Vagina (tissue), 2 donors: ENCODE results near the gene PCED1A. TPM values are rescaled to one million over a fixed set of nuclear protein-coding genes. Genes with fewer than 3 reads are reported as not detected.

ENCODE experiments used
- DNase-seq, 2 donors: peaks; one replicate each; pipeline ENCODE4 v3.0.0-alpha.2; 2017; ENCODE audit errors: extremely low spot score in 2 of 2
- H3K27ac ChIP-seq: fragments of 200-600 bp; sonication (generic); one replicate; pipeline ENCODE4 v1.5.1; 2019
- H3K27me3 ChIP-seq: fragments of 200-600 bp; sonication (generic); one replicate; pipeline ENCODE4 v1.5.1; 2019
- H3K36me3 ChIP-seq, 2 donors: fragments of 200-600 bp; sonication (generic); one replicate each; pipeline ENCODE4 v1.5.1; 2017 to 2019
- H3K4me1 ChIP-seq: fragments of 200-600 bp; sonication (generic); one replicate; pipeline ENCODE4 v1.5.1; 2019
- H3K4me3 ChIP-seq, 2 donors: fragments of 200-600 bp; sonication (generic); 1 replicate in 1 of 2; 2 replicates in 1 of 2; pipeline ENCODE4 v1.5.1; 2016 to 2019
- H3K9me3 ChIP-seq: fragments of 200-600 bp; sonication (generic); one replicate; pipeline ENCODE4 v1.5.1; 2019
- CTCF ChIP-seq, 3 experiments: fragments of 450-650 bp in 2 of 3; fragments of 200-600 bp in 1 of 3; sonication (generic) in 1 of 3; IDR thresholded peaks; one replicate each; pipeline ENCODE4 v1.5.1; 2017 to 2019; ENCODE audit warnings: antibody characterized with exemption in 3 of 3, mild to moderate bottlenecking in 2 of 3, moderate library complexity in 2 of 3
- POLR2A ChIP-seq, 2 donors: fragments of 450-650 bp; IDR thresholded peaks; one replicate each; pipeline ENCODE4 v1.6.1; 2017; ENCODE audit warnings: antibody characterized with exemption in 2 of 2, mild to moderate bottlenecking in 2 of 2, moderate library complexity in 2 of 2
- POLR2AphosphoS5 ChIP-seq, 2 donors: sonication (generic); formaldehyde crosslinking; IDR thresholded peaks; one replicate each; pipeline ENCODE4 v1.9.0; 2017; ENCODE audit warnings: antibody characterized with exemption in 2 of 2, mild to moderate bottlenecking in 2 of 2, low read depth in 1 of 2; ENCODE audit not compliant: insufficient read depth in 1 of 2
- intact Hi-C: fragments of 100-400 bp; cut with DNase I; formaldehyde crosslinking; loops from one replicate; pipeline ENCODE4 v1.15.1; 2023
- total RNA-seq: library from RNA; depleted of rRNA; stranded (reverse); fragments of >200 nt; gene quantifications from one replicate; pipeline ENCODE4 v1.2.3, GENCODE V29; 2016

PCED1A gene
- total RNA-seq: 22.1 TPM

- H3K4me3 ChIP-seq: peak within 1 kb of the TSS; percentile 81 to 88
- peak within 1 kb of the TSS; percentile 93 for H3K27ac ChIP-seq
- DNase-seq: peak in 1 of 2 donors; percentile 84
- intact Hi-C loops: no loop called here
- H3K4me1 ChIP-seq: peaks cover 35% of the 10 kb centered on the region
- TF ChIP-seq CTCF (IDR thresholded peaks at IDR 0.05) (no peak), POLR2AphosphoS5 (IDR thresholded peaks at IDR 0.05; ENCODE audit: insufficient read depth in 1 of 2, low read depth in 1 of 2) (peak; percentile 37 to 88), POLR2A (IDR thresholded peaks at IDR 0.05) (peak in 1 of 2 donors; percentile 40)
- H3K36me3 ChIP-seq: peaks cover 0 to 15% of the 10 kb centered on the region in 2 donors
- H3K9me3 ChIP-seq: no peaks in the 10 kb centered on the region
- no peaks in the 10 kb centered on the region for H3K27me3 ChIP-seq
Observed at GRCh38 chr20:2840138-2840966, at the start of gene PCED1A, which contains the start of gene VPS16. PCED1A (minus strand) TSS chr20:2840655; CDS start chr20:2839912, 743 bp downstream. VPS16 (plus strand) TSS chr20:2840745; CDS start chr20:2840775, 30 bp downstream.

- H3K27me3 ChIP-seq: no peaks in the 10 kb centered on the region
- no peak overlapping the region for H3K27ac ChIP-seq
- no peaks in the 10 kb centered on the region for H3K36me3 ChIP-seq
- no peaks in the 10 kb centered on the region for H3K9me3 ChIP-seq
- peaks cover 27% of the 10 kb centered on the region for H3K4me1 ChIP-seq
- DNase-seq: no peak
- TF ChIP-seq POLR2AphosphoS5 (IDR thresholded peaks at IDR 0.05; ENCODE audit: insufficient read depth in 1 of 2, low read depth in 1 of 2) (no peak), CTCF (IDR thresholded peaks at IDR 0.05) (no peak), POLR2A (IDR thresholded peaks at IDR 0.05) (no peak)
- H3K4me3 ChIP-seq: no peak overlapping the region
- intact Hi-C loops: no loop called here
Observed at GRCh38 chr20:2889797-2890196, 49.3 kb upstream of the PCED1A start.

- no peaks in the 10 kb centered on the region for H3K9me3 ChIP-seq
- no peak overlapping the region for H3K4me3 ChIP-seq
- no peaks in the 10 kb centered on the region for H3K27me3 ChIP-seq
- H3K36me3 ChIP-seq: no peaks in the 10 kb centered on the region
- no peak overlapping the region for H3K27ac ChIP-seq
- intact Hi-C loops: no loop called here
- peaks cover 30% of the 10 kb centered on the region for H3K4me1 ChIP-seq
- TF ChIP-seq POLR2AphosphoS5 (IDR thresholded peaks at IDR 0.05; ENCODE audit: insufficient read depth in 1 of 2, low read depth in 1 of 2) (no peak), POLR2A (IDR thresholded peaks at IDR 0.05) (no peak), CTCF (IDR thresholded peaks at IDR 0.05) (no peak)
- no peak for DNase-seq
Observed at GRCh38 chr20:2889209-2889608, 48.8 kb upstream of the PCED1A start.

- TF ChIP-seq POLR2A (IDR thresholded peaks at IDR 0.05): no peak
- TF ChIP-seq POLR2AphosphoS5 (IDR thresholded peaks at IDR 0.05; ENCODE audit: insufficient read depth in 1 of 2, low read depth in 1 of 2): no peak
- TF ChIP-seq CTCF (IDR thresholded peaks at IDR 0.05): no peak
- no peak overlapping the region for H3K27ac ChIP-seq
- H3K4me3 ChIP-seq: no peak overlapping the region
- DNase-seq: no peak
- no peaks in the 10 kb centered on the region for H3K27me3 ChIP-seq
- peaks cover 36% of the 10 kb centered on the region for H3K4me1 ChIP-seq
- no peaks in the 10 kb centered on the region for H3K9me3 ChIP-seq
- intact Hi-C loops: no loop called here
- no peaks in the 10 kb centered on the region for H3K36me3 ChIP-seq
Observed at GRCh38 chr20:2888224-2888955, 47.9 kb upstream of the PCED1A start.
